Activated CD4-positive, alpha-beta memory T cell treated with anti-CD3 and anti-CD28 coated beads for 36 hours (primary cell): Measurements from ENCODE around the gene NPIPA8. TPM values are rescaled to one million over a fixed set of nuclear protein-coding genes. Genes with fewer than 3 reads are reported as not detected.

Experiments used
- microRNA-seq: library from miRNA; unstranded; fragments of <30 nt; microRNA quantifications from one replicate; pipeline ENCODE4 v1.2.0, GENCODE V29; 2022; ENCODE audit warnings: borderline number of aligned reads, borderline microRNAs expressed, borderline replicate concordance
- total RNA-seq, 2 experiments: library from RNA; stranded (reverse); gene quantifications; one replicate each; pipeline ENCODE4 v1.2.3, GENCODE V29; 2021

Gene NPIPA8
- total RNA-seq, 2 experiments from 2014 or later: 0.43 TPM; not detected in 1

Small RNA genes lying within 50 kb of the gene (microRNA-seq; reads per million reads assigned to microRNA genes)
- gene MIR6511A4: not detected
- not detected for gene MIR6770-3

Other genes with a start within 250 kb of the NPIPA8 start
- 10 to 100 TPM; 84.8 to 95.5 TPM for gene NOMO2, start 225.4 kb upstream of the NPIPA8 start, total RNA-seq